ENCODE results near the gene RPAIN. TPM values are rescaled to one million over a fixed set of nuclear protein-coding genes. Genes with fewer than 3 reads are reported as not detected.
A peak's percentile ranks its signal among the peaks of the same experiment; 100 is the strongest.

RPAIN gene, protein sequence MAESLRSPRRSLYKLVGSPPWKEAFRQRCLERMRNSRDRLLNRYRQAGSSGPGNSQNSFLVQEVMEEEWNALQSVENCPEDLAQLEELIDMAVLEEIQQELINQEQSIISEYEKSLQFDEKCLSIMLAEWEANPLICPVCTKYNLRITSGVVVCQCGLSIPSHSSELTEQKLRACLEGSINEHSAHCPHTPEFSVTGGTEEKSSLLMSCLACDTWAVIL
- total RNA-seq (2014; rRNA removed) (46.1 and 47.9 TPM in 2 replicates), Bru-seq, nascent RNA (percentile 80 among the genes with signal in this experiment), BruChase-seq, experiment 1, labeled RNA remaining after a 6-hour chase (percentile 79 among the genes with signal in this experiment), BruChase-seq, experiment 2, labeled RNA remaining after a 2-hour chase (percentile 88 among the genes with signal in this experiment)
- long read RNA-seq, transcript RPAIN-205 (4 exons, 1,057 nt): major isoform, 7 of 98 reads
- long read RNA-seq, transcript RPAIN-203 (7 exons, 1,535 nt): minor isoform, 6 of 98 reads
- long read RNA-seq, partial matches to known transcripts: 4 of 98 reads
- long read RNA-seq, other reads (novel, unspliced or antisense): 68 of 98 reads

GRCh38 chr17:5419959-5420653 lies at the start of gene RPAIN:
RPAIN (plus strand) TSS chr17:5420182; CDS start chr17:5420211, 29 bp downstream.
- Histone ChIP-seq H3K9ac (ENCODE audit: low read length) (peak within 1 kb of the TSS; percentile 92), H2AFZ (ENCODE audit: low read length) (peak within 1 kb of the TSS; percentile 85), H4K20me1 (ENCODE audit: low read length) (0 out of 2 replicates have a peak, but pooled peaks cover 5% of the 10 kb centered on the region), H3K9me3 (ENCODE audit: low read length) (no peaks in the 10 kb centered on the region), H3K27ac (ENCODE audit: low read length) (peak within 1 kb of the TSS; percentile 79), H3K79me2 (ENCODE audit: low read length) (peaks cover 62% of the 10 kb centered on the region), H3F3A (ENCODE audit: low read length, unreplicated experiment) (no peaks in the 10 kb centered on the region), H3K36me3 (ENCODE audit: low read depth, low read length) (peaks cover 13% of the 10 kb centered on the region; the same call in 1 of the 2 replicates), H3K9me2 (replicated peaks; ENCODE audit: low read length) (no peaks in the 10 kb centered on the region), H3K4me1 (ENCODE audit: insufficient read depth, low read length) (peaks cover 31% of the 10 kb centered on the region), H3K4me3 (ENCODE audit: low read length) (peak within 1 kb of the TSS; percentile 81), H3K4me2 (ENCODE audit: low read length) (peak within 1 kb of the TSS; percentile 87), H3K27me3 (ENCODE audit: low read length) (no peaks in the 10 kb centered on the region)
- ATAC-seq: peak; percentile 73
- BruUV-seq (replicated peaks): TSS peak; percentile 61
- peak; percentile 78 for DNase-seq
- ChIA-PET POLR2A (ENCODE audit: unreplicated experiment) (interaction anchor here (1.3 kb wide), 1 partner anchor 19 kb away, joined by 3 read pairs; the partner anchor contains the start of gene C1QBP), CTCF (interaction anchor here (1.0 kb wide), 1 partner anchor 19 kb away, joined by 5 read pairs; the partner anchor contains the start of gene C1QBP)
- TF ChIP-seq EZH2 (IDR thresholded peaks at IDR 0.05; ENCODE audit: low read length, unreplicated experiment) (no peak), EZH2phosphoT487 (IDR thresholded peaks at IDR 0.05; ENCODE audit: borderline replicate concordance, low read length) (no peak)
- intact Hi-C loops (cut with micrococcal nuclease): no loop called here

DNA sequence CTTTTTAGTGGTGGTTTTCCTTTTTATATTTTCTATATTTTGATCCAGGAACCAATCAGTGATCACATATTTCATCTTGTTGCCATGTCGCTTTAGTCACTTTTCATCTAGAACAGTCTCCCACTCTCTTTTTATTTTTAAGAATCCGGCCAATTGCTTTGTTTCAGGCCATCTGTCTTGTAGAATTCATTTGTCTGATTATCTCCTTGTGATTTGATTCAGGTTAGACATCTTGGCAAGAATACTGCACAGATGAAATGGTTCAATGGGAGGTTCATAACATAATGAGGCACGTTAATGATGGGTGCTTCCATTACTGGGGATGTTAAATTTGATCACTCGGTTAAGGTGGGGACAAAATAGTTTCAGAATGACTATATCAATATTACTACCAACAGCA lies 49.6 kb upstream of the RPAIN start:
- POLR2A ChIA-PET (ENCODE audit: unreplicated experiment): no interaction called here
- no peak overlapping the region for H3K4me2 ChIP-seq (ENCODE audit: low read length)
- CTCF ChIA-PET: no interaction called here

DNA sequence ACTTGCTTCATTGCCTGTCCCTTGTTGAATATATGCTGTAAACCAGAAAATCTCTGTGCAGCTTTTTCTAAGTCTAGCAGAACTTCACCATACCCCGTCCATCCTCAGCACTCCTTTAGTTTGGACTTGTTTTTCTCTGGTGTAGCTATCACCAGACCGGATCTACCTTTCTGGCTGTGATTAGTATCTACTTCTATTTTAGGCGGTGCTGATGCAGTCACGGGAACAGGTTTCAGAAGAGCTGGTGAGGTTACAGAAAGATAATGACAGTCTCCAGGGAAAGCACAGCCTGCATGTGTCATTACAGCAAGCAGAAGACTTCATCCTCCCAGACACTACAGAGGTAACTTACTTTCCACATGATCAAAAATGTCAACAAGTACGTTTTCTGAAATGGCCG lies 46.9 kb upstream of the RPAIN start:
- H3K36me3 ChIP-seq (ENCODE audit: low read depth, low read length): peaks cover 5% of the 10 kb centered on the region; the same call in 1 of the 2 replicates
- H3K9me3 ChIP-seq (ENCODE audit: low read length): no peaks in the 10 kb centered on the region
- no peak overlapping the region for H3K4me3 ChIP-seq (ENCODE audit: low read length)
- ChIA-PET POLR2A (ENCODE audit: unreplicated experiment) (no interaction called here), CTCF (no interaction called here)
- H3K9me2 ChIP-seq (replicated peaks; ENCODE audit: low read length): no peaks in the 10 kb centered on the region
- H3K27ac ChIP-seq (ENCODE audit: low read length): no peak overlapping the region
- no TSS peak for BruUV-seq (replicated peaks)
- H3K79me2 ChIP-seq (ENCODE audit: low read length): no peaks in the 10 kb centered on the region
- ATAC-seq: no peak
- no peaks in the 10 kb centered on the region for H4K20me1 ChIP-seq (ENCODE audit: low read length)
- no peaks in the 10 kb centered on the region for H3K4me1 ChIP-seq (ENCODE audit: insufficient read depth, low read length)
- no peak for DNase-seq
- intact Hi-C loops (cut with micrococcal nuclease): no loop called here
- no peak overlapping the region for H3K4me2 ChIP-seq (ENCODE audit: low read length)
- TF ChIP-seq EZH2phosphoT487 (IDR thresholded peaks at IDR 0.05; ENCODE audit: borderline replicate concordance, low read length): no peak
- TF ChIP-seq, protein P1, sequence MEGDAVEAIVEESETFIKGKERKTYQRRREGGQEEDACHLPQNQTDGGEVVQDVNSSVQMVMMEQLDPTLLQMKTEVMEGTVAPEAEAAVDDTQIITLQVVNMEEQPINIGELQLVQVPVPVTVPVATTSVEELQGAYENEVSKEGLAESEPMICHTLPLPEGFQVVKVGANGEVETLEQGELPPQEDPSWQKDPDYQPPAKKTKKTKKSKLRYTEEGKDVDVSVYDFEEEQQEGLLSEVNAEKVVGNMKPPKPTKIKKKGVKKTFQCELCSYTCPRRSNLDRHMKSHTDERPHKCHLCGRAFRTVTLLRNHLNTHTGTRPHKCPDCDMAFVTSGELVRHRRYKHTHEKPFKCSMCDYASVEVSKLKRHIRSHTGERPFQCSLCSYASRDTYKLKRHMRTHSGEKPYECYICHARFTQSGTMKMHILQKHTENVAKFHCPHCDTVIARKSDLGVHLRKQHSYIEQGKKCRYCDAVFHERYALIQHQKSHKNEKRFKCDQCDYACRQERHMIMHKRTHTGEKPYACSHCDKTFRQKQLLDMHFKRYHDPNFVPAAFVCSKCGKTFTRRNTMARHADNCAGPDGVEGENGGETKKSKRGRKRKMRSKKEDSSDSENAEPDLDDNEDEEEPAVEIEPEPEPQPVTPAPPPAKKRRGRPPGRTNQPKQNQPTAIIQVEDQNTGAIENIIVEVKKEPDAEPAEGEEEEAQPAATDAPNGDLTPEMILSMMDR (conservative IDR thresholded peaks at IDR 0.05; ENCODE audit: low read depth, low read length): no peak
- no peak overlapping the region for H3K9ac ChIP-seq (ENCODE audit: low read length)
- no peaks in the 10 kb centered on the region for H3K27me3 ChIP-seq (ENCODE audit: low read length)
- no peaks in the 10 kb centered on the region for H3F3A ChIP-seq (ENCODE audit: low read length, unreplicated experiment)
- H2AFZ ChIP-seq (ENCODE audit: low read length): no peak overlapping the region

More for the DNA sequence above, 49.6 kb upstream of the RPAIN start:
- Histone ChIP-seq H3K9me2 (replicated peaks; ENCODE audit: low read length) (no peaks in the 10 kb centered on the region), H3K27ac (ENCODE audit: low read length) (no peak overlapping the region), H4K20me1 (ENCODE audit: low read length) (no peaks in the 10 kb centered on the region), H3K27me3 (ENCODE audit: low read length) (no peaks in the 10 kb centered on the region), H3F3A (ENCODE audit: low read length, unreplicated experiment) (no peaks in the 10 kb centered on the region), H3K79me2 (ENCODE audit: low read length) (no peaks in the 10 kb centered on the region), H2AFZ (ENCODE audit: low read length) (no peak overlapping the region), H3K36me3 (ENCODE audit: low read depth, low read length) (peaks cover 3% of the 10 kb centered on the region; the same call in 1 of the 2 replicates), H3K4me1 (ENCODE audit: insufficient read depth, low read length) (no peaks in the 10 kb centered on the region), H3K9me3 (ENCODE audit: low read length) (no peaks in the 10 kb centered on the region), H3K9ac (ENCODE audit: low read length) (no peak overlapping the region), H3K4me3 (ENCODE audit: low read length) (no peak overlapping the region)
- no peak for TF ChIP-seq EZH2phosphoT487 (IDR thresholded peaks at IDR 0.05; ENCODE audit: borderline replicate concordance, low read length)
- TF ChIP-seq, protein P1 (conservative IDR thresholded peaks at IDR 0.05; ENCODE audit: low read depth, low read length): no peak
- TF ChIP-seq EZH2 (IDR thresholded peaks at IDR 0.05; ENCODE audit: low read length, unreplicated experiment): no peak
- intact Hi-C loops (cut with micrococcal nuclease): no loop called here
- DNase-seq (no peak), ATAC-seq (no peak)
- BruUV-seq (replicated peaks): no TSS peak
